Activated B cell treated with CpG ODN at 0.5 μM for 24 hours (primary cell): ENCODE measurements around the gene CFAP221. TPM values are rescaled to one million over a fixed set of nuclear protein-coding genes. Genes with fewer than 3 reads are reported as not detected.

Experiments used
- ATAC-seq: fragments of 200-7000 bp; cut with Tn5 transposase; one replicate; pipeline ENCODE4 v1.10.0; 2021; ENCODE audit warnings: low read depth, mild to moderate bottlenecking, moderate library complexity
- CTCF ChIA-PET: fragments of 350-600 bp; sonication (Branson Sonifier 250); formaldehyde crosslinking; loops from one replicate; lab custom pipeline; 2021; ENCODE audit warnings: antibody characterized with exemption; lab: Charles Lee
- POLR2A ChIA-PET: fragments of 350-600 bp; sonication (Branson Sonifier 250); formaldehyde crosslinking; loops from one replicate; lab custom pipeline; 2021; ENCODE audit warnings: antibody characterized with exemption; lab: Charles Lee
- DNase-seq: peaks from one replicate; pipeline ENCODE4 v3.0.0; 2022
- H3K27ac Mint-ChIP-seq: one replicate; pipeline ENCODE4 v1.8.0; 2020; ENCODE audit warnings: mixed read lengths
- H3K27me3 Mint-ChIP-seq: one replicate; pipeline ENCODE4 v1.8.0; 2021; ENCODE audit warnings: mixed read lengths
- H3K36me3 Mint-ChIP-seq: one replicate; pipeline ENCODE4 v1.8.0; 2021; ENCODE audit warnings: low read depth, mixed read lengths
- H3K4me1 Mint-ChIP-seq: one replicate; pipeline ENCODE4 v1.8.0; 2021; ENCODE audit warnings: mixed read lengths
- H3K4me3 Mint-ChIP-seq: one replicate; pipeline ENCODE4 v1.8.0; 2020; ENCODE audit warnings: mild to moderate bottlenecking, mixed read lengths
- H3K9me3 Mint-ChIP-seq: one replicate; pipeline ENCODE4 v1.8.0; 2020; ENCODE audit warnings: mixed read lengths
- intact Hi-C: fragments of 100-400 bp; cut with micrococcal nuclease; formaldehyde crosslinking; loops from one replicate; pipeline ENCODE4 v1.15.1; 2024
- total RNA-seq: library from RNA; stranded (reverse); gene quantifications from 2 replicates; pipeline ENCODE4 v1.2.3, GENCODE V29; 2022
- TF ChIP-seq, protein P1 (sequence below): fragments of 200-600 bp; IDR thresholded peaks from one replicate; pipeline ENCODE4 v1.8.0; 2022; ENCODE audit warnings: antibody characterized with exemption, mild to moderate bottlenecking

Gene CFAP221
- total RNA-seq, 1 donor from 2014 or later = not detected

DNA sequence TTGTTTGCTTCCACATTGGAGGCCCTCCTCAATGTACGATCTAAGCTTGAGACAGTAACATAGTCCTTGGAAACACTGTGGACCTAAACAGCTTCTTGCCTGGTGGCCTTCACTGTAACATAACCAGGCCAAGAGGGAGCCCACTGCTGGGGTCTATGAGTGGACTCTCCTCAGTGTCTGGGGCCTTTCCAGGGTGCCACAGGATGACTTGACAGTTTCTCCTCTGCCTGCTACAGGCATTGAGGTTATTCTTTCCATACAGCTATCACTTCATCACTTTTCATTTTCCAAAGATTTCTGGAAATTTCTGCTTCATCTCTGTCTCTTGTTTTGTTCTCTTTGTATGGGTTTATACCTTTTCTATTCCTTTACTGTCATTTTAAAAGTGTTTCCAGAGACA is 31.3 kb upstream of the CFAP221 start:
- H3K9me3 Mint-ChIP-seq = no peaks in the 10 kb centered on the region
- CTCF ChIA-PET = no interaction called here
- TF ChIP-seq, protein P1, sequence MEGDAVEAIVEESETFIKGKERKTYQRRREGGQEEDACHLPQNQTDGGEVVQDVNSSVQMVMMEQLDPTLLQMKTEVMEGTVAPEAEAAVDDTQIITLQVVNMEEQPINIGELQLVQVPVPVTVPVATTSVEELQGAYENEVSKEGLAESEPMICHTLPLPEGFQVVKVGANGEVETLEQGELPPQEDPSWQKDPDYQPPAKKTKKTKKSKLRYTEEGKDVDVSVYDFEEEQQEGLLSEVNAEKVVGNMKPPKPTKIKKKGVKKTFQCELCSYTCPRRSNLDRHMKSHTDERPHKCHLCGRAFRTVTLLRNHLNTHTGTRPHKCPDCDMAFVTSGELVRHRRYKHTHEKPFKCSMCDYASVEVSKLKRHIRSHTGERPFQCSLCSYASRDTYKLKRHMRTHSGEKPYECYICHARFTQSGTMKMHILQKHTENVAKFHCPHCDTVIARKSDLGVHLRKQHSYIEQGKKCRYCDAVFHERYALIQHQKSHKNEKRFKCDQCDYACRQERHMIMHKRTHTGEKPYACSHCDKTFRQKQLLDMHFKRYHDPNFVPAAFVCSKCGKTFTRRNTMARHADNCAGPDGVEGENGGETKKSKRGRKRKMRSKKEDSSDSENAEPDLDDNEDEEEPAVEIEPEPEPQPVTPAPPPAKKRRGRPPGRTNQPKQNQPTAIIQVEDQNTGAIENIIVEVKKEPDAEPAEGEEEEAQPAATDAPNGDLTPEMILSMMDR = no peak
- no peak overlapping the region for H3K4me3 Mint-ChIP-seq
- H3K4me1 Mint-ChIP-seq = no peaks in the 10 kb centered on the region
- H3K27me3 Mint-ChIP-seq = peaks cover 17% of the 10 kb centered on the region
- DNase-seq = no peak
- no peak overlapping the region for H3K27ac Mint-ChIP-seq
- ATAC-seq = no peak
- no peaks in the 10 kb centered on the region for H3K36me3 Mint-ChIP-seq
- POLR2A ChIA-PET = no interaction called here
- intact Hi-C loops = no loop called here

DNA sequence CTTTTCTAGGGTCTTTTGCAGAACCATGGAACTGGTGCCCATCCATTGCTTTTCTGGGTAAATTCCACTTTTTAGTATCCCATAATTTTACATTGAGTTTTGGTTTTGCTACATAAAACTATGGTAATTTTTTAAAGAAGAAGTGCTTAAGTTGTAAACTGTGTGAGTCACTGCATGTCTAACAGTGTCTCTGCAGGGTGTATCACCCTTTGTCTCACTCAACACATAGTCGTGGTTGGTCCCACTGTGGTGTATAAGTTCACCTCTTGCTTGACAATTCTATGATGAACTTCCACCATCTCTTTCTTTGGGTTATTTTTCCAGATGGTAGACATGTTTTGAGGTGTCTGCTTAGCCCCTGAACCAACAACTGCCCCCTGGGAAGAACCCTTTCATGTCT is 30.4 kb upstream of the CFAP221 start:
- no peak overlapping the region for H3K4me3 Mint-ChIP-seq
- no peaks in the 10 kb centered on the region for H3K4me1 Mint-ChIP-seq
- ATAC-seq (no peak), DNase-seq (no peak)
- TF ChIP-seq, protein P1 = no peak
- ChIA-PET CTCF (no interaction called here), POLR2A (no interaction called here)
- intact Hi-C loops = no loop called here
- peaks cover 22% of the 10 kb centered on the region for H3K27me3 Mint-ChIP-seq
- H3K36me3 Mint-ChIP-seq = no peaks in the 10 kb centered on the region
- no peaks in the 10 kb centered on the region for H3K9me3 Mint-ChIP-seq
- H3K27ac Mint-ChIP-seq = no peak overlapping the region

DNA sequence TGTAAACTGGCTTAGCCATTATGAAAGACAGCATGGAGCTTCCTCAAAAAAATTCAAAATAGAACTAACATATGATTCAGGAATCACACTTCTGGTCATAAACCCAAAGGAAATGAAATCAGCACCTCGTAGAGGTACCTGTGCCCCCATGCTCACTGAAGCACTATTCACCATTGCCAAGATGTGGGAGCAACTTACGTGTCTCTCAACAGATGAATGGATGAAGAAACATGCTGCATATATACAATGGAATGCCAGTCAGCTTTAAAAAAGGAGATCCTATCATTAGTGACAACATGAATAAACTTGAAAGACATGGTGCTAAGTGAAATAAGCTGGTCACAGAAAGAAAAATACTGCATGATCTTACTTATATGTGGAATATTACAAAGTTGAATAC is 28.1 kb upstream of the CFAP221 start:
- Mint-ChIP-seq H3K9me3 (no peaks in the 10 kb centered on the region), H3K4me1 (no peaks in the 10 kb centered on the region), H3K27ac (no peak overlapping the region), H3K27me3 (peaks cover 18% of the 10 kb centered on the region), H3K36me3 (no peaks in the 10 kb centered on the region), H3K4me3 (no peak overlapping the region)
- TF ChIP-seq, protein P1 = no peak
- no peak for ATAC-seq
- CTCF ChIA-PET = no interaction called here
- no peak for DNase-seq
- POLR2A ChIA-PET = no interaction called here
- intact Hi-C loops = no loop called here

DNA sequence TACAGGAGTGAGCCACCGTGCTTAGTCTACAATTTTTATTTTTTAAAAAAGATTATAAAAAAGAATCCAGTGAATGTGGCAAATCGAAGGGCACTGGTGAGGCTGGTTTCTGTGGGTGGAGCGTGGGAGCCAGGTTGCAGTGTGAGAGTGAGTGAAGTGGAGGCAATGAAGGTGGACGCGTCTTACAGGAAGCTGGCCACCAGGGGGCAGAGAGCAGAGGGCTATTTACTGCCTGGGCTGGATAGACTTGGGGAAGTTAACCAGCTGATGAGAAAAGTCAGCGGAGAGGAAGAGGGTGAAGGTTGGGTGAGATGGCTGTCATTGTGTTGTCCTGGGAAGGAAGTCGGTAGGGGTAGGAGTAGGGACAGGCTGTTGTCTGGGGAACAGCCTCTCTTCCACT is 26.8 kb upstream of the CFAP221 start:
- POLR2A ChIA-PET = no interaction called here
- Mint-ChIP-seq H3K36me3 (no peaks in the 10 kb centered on the region), H3K27ac (no peak overlapping the region), H3K4me3 (no peak overlapping the region), H3K9me3 (no peaks in the 10 kb centered on the region), H3K4me1 (no peaks in the 10 kb centered on the region), H3K27me3 (peaks cover 23% of the 10 kb centered on the region)
- DNase-seq = no peak
- CTCF ChIA-PET = no interaction called here
- intact Hi-C loops = loop anchor here (1.0 kb wide), 1 partner anchor 143 kb away; no protein-coding TSS in a partner anchor
- TF ChIP-seq, protein P1 = no peak
- peak; percentile 37 for ATAC-seq

DNA sequence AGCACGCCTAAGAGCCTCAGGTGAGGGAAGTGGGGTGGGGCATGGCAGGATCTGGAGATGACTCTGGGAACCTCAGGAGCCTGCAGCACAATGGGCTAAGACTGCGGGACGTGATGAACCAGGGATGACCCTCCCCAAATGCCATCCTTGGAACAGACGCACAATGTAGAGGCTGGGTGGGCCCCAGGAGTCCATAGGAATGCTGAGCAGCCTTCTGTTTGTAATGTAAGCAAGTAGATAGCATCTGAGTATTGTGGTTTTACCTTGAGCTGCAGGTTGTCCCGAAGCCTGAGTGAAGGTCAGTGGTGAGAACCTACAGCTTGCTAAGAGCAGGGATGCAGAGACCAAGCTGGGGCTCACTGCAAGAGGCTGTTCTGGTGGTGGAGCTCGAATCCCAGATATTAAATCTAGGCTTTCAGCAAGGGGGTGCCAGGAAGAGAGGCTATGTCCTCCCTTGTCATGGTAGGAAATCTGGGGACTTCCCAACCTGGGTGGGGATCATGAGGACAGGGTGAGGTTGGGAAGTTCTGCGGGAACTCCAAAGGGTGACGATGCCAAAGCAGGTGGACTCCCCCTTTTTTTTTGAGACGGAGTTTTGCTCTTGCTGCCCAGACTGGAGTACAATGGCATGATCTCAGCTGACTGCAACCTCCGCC is 25.7 kb upstream of the CFAP221 start:
- Mint-ChIP-seq H3K4me1 (no peaks in the 10 kb centered on the region), H3K36me3 (no peaks in the 10 kb centered on the region), H3K27me3 (peaks cover 30% of the 10 kb centered on the region), H3K27ac (no peak overlapping the region), H3K9me3 (no peaks in the 10 kb centered on the region), H3K4me3 (no peak overlapping the region)
- ATAC-seq (no peak), DNase-seq (no peak)
- intact Hi-C loops = no loop called here
- POLR2A ChIA-PET = no interaction called here
- TF ChIP-seq, protein P1 = no peak
- CTCF ChIA-PET = no interaction called here
